VCaP (cell line): ENCODE results near the gene NKX6-2.

Experiments used
- H3K27ac ChIP-seq: fragments of 450-650 bp; 2 replicates; pipeline ENCODE4 v1.5.1; 2017
- TF ChIP-seq, protein P1 (sequence below): fragments of 450-650 bp; conservative IDR thresholded peaks from 2 replicates; pipeline ENCODE4 v1.5.1; 2017; ENCODE audit warnings: mild to moderate bottlenecking, moderate library complexity

Gene NKX6-2

DNA sequence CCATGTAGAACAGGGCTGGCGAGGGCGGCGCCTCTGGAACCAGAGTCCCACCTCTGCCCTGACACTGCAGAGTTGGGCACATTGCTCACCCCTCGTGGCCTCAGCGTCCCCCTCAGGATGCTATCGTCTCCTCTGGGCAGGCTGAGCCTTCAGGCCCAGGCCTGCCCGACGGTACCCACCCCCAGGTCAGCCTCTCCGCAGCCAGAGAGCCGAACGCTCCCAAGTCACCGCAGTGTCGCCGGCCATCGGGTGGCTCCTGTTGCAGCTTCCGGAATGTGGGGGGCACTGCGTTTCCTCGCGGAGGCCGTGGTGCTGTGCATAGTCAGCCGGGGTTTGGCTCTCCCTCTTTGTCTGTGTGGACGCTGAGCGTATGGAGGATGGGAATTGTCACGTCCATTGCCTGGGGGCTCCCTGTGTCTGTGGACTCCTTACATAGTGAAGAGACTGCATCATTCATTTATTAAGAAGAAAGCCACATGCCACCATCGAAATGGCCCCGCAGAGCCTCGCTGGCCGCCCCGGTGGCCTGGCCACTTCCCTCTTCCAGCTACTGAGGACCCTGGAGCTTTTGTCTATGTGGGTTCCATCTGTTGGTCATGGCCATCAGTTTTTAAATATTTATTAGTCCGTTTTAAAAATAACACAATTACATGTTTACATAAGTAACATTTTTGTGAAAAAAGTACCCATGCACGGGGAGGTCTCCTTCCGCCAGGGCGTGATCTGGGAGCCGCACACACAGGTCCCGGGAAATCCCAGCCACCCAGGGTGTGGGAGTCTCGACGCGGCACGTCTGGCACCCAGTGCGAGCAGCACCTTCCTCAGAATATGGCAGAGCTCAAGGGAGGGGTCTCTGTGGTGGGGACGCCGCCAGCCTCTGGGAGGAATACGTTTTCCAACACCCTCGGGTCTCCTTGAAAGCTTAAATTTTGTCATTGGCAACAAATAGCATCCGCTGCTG, 15.6 kb downstream of the NKX6-2 start:
- no peak overlapping the region for H3K27ac ChIP-seq
- TF ChIP-seq, protein P1, sequence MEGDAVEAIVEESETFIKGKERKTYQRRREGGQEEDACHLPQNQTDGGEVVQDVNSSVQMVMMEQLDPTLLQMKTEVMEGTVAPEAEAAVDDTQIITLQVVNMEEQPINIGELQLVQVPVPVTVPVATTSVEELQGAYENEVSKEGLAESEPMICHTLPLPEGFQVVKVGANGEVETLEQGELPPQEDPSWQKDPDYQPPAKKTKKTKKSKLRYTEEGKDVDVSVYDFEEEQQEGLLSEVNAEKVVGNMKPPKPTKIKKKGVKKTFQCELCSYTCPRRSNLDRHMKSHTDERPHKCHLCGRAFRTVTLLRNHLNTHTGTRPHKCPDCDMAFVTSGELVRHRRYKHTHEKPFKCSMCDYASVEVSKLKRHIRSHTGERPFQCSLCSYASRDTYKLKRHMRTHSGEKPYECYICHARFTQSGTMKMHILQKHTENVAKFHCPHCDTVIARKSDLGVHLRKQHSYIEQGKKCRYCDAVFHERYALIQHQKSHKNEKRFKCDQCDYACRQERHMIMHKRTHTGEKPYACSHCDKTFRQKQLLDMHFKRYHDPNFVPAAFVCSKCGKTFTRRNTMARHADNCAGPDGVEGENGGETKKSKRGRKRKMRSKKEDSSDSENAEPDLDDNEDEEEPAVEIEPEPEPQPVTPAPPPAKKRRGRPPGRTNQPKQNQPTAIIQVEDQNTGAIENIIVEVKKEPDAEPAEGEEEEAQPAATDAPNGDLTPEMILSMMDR = no peak

DNA sequence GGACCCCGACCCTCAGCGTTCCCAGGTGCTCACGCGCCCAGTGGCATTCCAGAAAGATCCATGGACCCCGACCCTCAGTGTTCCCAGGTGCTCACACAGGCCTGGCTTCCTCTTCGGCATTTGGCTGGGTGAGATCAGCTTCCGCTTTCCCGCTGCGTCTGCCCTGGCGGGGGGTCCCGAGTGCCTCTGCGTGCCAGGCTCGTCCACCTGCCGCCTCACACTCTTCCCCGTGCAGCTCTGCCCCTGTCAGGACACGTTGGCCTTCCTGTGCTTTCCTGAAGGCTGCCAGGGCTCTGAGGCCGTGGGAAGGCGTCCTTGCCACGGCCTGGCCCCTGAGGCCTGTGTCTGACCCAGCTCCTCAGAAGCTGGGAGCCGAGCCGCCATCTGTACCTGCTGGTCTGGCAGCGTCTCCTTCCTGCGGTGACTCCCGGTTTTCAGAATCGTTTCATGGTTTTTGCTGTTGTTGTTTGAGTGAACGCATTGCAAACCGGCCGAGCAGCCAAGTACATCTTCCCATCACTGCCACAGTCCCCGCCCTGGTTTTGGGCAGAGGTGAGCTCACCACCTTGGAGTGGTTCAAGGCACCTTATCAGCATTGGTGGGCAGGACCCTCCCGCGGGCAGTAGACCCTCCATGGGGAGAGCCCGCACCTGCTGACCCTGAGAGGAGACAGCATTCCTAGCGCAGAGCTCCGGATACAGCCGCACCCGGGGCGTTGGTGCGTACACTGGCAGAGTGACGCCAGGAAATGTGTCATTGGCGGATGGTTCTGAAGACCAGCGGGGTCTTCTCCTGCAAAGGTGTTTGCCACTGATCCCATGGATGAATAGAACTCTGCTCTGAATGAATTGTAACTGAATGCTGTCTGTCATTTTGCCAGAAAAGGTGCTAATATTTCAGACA, 17.4 kb downstream of the NKX6-2 start:
- TF ChIP-seq, protein P1 = no peak
- H3K27ac ChIP-seq = no peak overlapping the region

DNA sequence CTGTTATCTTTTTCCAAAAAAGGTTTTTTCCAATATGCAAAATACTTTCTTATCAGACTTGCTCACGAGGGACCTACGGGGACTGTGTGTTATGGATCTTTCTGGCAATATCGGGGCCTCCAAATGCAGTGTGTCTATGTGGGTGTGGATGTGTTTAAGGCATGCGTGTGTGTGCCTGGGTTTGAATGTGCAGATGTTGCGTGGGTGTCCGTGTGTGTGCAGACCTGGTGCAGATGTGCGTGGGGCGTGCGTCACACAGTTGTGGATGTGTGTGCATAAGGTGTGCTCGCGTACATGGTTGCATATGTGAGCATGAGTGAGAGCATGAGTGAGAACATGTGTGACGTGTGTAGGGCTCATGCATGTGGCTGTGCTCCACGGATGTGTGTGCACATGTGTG, 19.7 kb downstream of the NKX6-2 start:
- H3K27ac ChIP-seq = no peak overlapping the region

DNA sequence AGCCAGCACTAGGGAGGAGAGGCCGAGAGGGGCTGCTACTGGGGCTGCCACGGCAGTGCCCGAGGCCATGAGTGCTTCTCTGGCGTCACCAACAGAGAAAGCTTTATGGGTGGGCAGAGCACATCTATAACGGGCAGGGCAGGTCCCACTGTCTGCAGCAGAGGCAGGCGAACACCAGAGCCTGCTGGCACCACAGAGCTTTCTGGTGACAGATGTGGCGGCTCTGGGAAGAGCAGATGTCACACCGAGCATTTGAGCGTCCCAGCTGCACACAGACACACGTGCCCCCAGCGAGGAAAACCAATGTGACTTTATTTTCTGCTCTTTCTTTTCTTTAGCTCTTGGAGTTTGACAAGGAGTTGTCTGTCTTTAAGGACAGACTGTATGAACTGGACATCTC, 20.5 kb downstream of the NKX6-2 start:
- TF ChIP-seq, protein P1 = no peak
- H3K27ac ChIP-seq = no peak overlapping the region

More for the DNA sequence above, 19.7 kb downstream of the NKX6-2 start:
- TF ChIP-seq, protein P1 = no peak

DNA sequence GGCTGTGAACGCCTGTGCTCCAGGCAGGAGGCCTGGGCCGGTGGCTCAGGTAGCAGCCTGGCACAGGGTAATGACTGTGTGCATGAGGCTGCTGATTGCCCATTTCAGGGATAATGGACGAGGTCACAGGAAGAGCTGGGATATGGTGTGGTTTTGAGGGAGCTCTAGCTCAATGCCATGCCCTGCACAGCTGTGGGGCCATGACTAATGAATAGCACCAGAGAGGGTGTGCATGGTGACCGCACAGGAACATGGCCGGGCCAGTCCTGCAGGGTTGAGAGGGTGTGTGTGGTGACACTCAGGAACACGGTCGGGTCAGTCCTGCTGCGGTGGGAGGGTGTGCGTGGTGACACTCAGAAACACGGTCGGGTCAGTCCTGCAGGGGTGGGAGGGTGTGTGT, 21.8 kb downstream of the NKX6-2 start:
- TF ChIP-seq, protein P1 = no peak
- H3K27ac ChIP-seq = no peak overlapping the region

DNA sequence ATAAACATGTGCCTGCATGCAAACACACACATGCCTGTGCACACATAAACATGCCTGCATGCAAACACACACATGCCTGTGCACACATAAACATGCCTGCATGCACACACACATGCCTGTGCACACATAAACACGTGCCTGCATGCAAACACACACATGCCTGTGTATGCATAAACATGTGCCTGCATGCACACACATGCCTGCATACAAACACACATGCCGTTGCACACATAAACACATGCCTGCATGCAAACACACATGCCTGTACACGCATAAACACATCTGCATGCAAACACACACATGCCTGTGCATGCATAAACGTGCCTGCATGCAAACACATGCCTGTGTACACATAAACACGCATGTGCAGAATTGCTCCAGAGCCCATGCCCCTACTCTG, 22.4 kb downstream of the NKX6-2 start:
- TF ChIP-seq, protein P1 = no peak
- H3K27ac ChIP-seq = no peak overlapping the region

DNA sequence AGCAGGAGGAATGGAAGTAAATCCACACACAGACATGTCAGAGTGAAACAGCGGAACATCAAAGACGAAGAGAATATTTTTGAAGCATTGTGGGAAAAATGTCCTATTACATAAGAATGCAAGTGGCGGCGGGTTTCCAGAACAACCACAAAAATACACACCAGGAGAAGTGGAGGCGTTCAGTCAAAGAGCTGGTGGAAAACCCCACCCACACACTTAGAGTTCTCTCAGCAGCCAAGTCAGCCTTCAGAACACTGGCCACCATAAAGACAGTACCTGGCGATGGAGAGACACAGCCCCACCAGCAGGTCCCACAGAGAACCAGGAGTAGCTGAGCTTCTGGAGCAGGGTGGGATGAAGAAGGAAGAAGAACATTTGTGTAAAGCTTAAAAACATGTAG, 23.7 kb downstream of the NKX6-2 start:
- no peak overlapping the region for H3K27ac ChIP-seq
- TF ChIP-seq, protein P1 = no peak
